HG02623 (cell line): ENCODE data around the gene SIGLEC6.

ENCODE experiments used
- ATAC-seq: cut with Tn5 transposase; IDR thresholded peaks from one replicate; pipeline ENCODE4 v1.9.1; 2021; ENCODE audit warnings: moderate library complexity; ENCODE audit not compliant: unreplicated experiment

The SIGLEC6 gene

DNA sequence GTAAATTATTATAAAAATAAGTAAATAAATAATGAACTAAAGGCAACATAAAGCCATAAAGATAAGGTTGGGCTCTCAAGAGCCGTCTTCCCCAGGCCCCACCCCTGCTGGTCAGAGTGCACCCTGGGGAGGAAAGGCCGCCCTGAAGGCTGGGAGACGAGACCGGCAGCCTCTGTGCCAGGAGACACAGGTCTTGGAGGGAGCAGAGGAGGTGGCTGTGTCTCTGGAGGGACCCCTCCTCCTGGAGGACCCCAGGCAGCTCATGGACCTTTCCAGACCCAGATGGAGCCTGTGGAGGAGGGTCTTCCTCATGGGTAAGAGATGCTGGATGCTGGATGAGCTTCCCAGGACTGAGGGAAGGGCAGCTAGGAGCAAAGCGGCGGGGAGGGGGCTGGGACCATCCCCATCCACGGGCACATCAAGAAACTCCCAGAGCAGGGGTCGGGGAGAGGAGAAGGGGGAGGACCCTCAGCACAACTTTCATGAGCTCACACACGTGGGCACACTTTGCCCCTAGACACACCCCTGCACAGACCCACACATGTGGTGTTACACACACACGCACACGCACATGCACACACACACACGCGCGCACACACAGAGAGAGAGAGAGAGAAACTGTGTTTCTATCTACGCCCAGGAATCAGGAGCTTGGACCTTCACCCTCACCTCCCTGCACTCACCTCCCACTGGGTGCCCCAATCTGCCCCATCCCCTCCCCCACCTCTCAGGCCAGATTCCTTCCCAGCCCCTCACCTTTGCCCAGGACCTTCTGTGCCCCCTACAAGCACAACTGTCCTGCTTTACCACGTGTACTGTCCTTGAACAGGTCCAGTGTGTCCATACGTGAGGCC, 52.9 kb downstream of the SIGLEC6 start, which contains the start of gene CEACAM18:
CEACAM18 (plus strand) TSS at position 159 of the 854 bp plus-strand sequence.
- no peak for ATAC-seq

- ATAC-seq: no peak
These were observed 54.1 kb downstream of the SIGLEC6 start for GRCh38 chr19:51477344-51477743.

DNA sequence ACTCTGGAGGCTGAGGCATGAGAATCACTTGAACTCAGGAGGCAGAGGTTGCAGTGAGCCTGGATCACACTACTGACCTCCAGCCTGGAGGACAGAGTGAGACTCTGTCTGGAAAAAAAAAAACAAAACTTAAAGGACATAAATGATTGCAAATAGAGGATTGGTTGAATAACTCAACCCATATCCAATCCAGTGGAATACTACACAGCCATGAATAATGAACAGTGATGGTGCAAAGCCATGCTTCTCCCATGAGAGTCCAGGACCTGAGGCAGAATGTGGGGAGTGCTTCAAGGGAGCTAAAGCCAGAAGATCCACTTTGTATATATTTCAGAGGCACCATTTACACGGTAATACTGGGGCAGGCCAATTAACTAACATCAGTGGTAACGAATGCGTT, 55.3 kb downstream of the SIGLEC6 start:
- ATAC-seq: no peak

GRCh38 chr19:51473009-51473707, 58.3 kb downstream of the SIGLEC6 start:
- ATAC-seq: no peak

- no peak for ATAC-seq
These were observed 58.9 kb downstream of the SIGLEC6 start for GRCh38 chr19:51472607-51473006.

DNA sequence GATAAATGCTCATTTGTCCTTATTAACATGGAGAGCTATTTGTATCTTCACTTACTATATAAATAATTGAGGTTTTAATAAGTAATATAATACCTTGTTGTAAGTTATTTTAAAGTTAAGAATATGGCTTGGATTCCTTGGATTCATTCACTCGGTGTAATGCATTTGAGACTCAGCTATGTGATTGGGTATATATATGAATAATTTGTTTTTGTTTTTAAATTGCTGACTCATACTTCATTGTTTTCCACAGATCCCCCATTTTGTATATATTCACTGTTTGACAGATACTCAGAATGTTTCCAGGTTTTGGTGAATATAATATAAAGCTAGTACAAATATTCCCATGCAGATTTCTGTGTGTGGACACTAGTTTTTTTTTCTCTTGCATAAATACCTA, 59.9 kb downstream of the SIGLEC6 start:
- no peak for ATAC-seq

DNA sequence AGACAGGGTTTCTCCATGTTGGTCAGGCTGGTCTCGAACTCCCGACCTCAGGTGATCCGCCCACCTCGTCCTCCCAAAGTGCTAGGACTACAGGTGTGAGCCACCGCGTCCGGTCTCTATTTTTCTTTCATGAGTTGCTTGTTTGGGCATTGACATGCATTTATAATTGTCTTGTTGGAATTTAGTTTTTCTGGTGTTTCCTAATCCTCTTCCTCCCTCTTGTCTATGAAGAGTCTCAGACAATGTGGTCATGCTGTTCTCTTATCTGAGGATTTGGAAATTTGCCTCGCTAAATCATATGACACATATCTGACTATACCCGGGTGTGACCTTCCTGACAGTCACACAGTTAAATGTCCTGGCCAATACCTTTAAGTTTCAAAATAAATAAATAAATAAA, 60.5 kb downstream of the SIGLEC6 start:
- no peak for ATAC-seq

DNA sequence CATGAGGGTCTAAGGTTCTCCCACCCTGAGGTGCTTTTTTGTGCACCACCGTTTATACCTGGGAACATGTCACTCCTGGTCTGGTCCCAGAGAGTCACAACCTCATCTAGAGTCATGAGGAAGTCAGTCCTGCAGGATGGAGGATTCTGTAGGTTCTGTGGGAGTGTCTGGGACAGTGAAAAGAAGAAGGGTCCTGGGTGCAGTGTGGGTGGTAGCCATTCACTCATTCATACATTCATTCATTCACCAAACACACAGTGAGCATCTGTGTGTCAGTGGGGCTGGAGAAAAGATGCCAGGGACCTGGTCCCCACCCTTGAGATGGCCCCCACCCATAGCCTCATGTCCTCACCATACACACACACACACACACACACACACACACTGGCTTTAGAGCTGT, 61.8 kb downstream of the SIGLEC6 start:
- ATAC-seq: no peak

- no peak for ATAC-seq
These were observed 62.3 kb downstream of the SIGLEC6 start for GRCh38 chr19:51469162-51469561.

GRCh38 chr19:51468545-51468920, 62.9 kb downstream of the SIGLEC6 start:
- ATAC-seq: no peak

DNA sequence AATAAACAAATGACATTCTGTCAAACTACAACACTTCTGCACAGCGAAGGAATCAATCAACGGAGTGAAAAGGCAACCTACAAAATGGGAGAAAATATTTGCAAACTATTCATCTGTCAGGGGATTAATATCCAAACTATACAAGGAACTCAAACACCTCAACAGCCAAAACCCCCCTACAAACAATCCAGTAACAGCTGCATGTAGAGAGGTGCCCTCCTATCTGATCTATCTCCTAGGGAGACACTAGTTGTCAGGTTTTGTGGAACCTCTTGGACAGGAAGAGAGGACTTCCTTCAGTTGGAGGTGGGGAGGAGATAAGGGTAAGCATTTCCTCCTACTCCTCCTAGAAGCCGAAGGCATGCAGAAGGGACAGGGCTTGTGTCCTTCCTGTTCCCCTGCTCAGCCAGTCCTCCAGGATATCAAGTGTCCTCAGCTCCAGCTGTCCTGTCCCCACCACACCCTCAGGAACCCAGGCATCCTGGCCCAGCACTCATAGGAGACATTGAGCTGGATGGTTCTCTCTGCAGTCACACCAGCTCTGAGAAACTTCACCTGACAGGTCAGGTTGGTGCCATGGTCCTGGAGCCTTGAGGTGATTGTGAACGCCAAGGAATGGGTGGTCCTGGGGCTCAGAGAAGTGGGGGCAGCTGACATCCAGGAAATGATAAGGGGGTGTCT, 63.5 kb downstream of the SIGLEC6 start:
- no peak for ATAC-seq
